Esophagus squamous epithelium (tissue), 5 donors: ENCODE measurements around the gene B3GAT2. TPM values are rescaled to one million over a fixed set of nuclear protein-coding genes. Genes with fewer than 3 reads are reported as not detected.

Experiments used
- DNase-seq: peaks from one replicate; lab custom pipeline; 2025; lab: John Stamatoyannopoulos, UW
- H3K27ac ChIP-seq, 4 donors: fragments of 200-600 bp; sonication (generic); one replicate each; pipeline ENCODE4 v1.5.1; 2016 to 2019; ENCODE audit warnings: mild to moderate bottlenecking in 1 of 4
- H3K27me3 ChIP-seq, 4 donors: fragments of 200-600 bp; sonication (generic); 1 replicate in 3 of 4; 2 replicates in 1 of 4; pipeline versions ENCODE4 v1.5.1 to v1.6.0; 2017 to 2021; ENCODE audit warnings: antibody characterized with exemption in 1 of 4
- H3K36me3 ChIP-seq, 3 donors: fragments of 200-600 bp; sonication (generic); one replicate each; pipeline ENCODE4 v1.5.1; 2016 to 2019
- H3K4me1 ChIP-seq, 3 donors: fragments of 200-600 bp; sonication (generic); one replicate each; pipeline ENCODE4 v1.5.1; 2017 to 2019
- H3K4me3 ChIP-seq, 4 donors: fragments of 200-600 bp; sonication (generic); 1 replicate in 3 of 4; 2 replicates in 1 of 4; pipeline ENCODE4 v1.5.1; 2016 to 2019; ENCODE audit warnings: mild to moderate bottlenecking in 2 of 4, moderate library complexity in 1 of 4
- H3K9me3 ChIP-seq, 3 donors: fragments of 200-600 bp; sonication (generic); one replicate each; pipeline ENCODE4 v1.5.1; 2016 to 2019
- POLR2A ChIP-seq, 4 donors: fragments of 450-650 bp; IDR thresholded peaks; one replicate each; pipeline ENCODE4 v1.6.1; 2017; ENCODE audit warnings: antibody characterized with exemption in 4 of 4, mild to moderate bottlenecking in 4 of 4, moderate library complexity in 3 of 4
- WGBS, 2 donors: methylation state at CpG; one replicate each; pipeline ENCODE4 v1.1.5; 2018; 5-methylcytosine and 5-hydroxymethylcytosine counted together
- intact Hi-C: fragments of 100-400 bp; cut with DNase I; formaldehyde crosslinking; loops from one replicate; pipeline ENCODE4 v1.15.0; 2022
- total RNA-seq, 4 donors: library from RNA; depleted of rRNA; stranded (reverse); fragments of >200 nt; gene quantifications; one replicate each; pipeline ENCODE4 v1.1.0, GENCODE V29; 2016
- TF ChIP-seq, protein P1 (sequence below), 6 experiments: fragments of 450-650 bp in 4 of 6; fragments of 200-600 bp in 2 of 6; sonication (generic) in 2 of 6; IDR thresholded peaks; one replicate each; pipeline ENCODE4 v1.5.1; 2016 to 2019; ENCODE audit warnings: antibody characterized with exemption in 6 of 6, mild to moderate bottlenecking in 4 of 6, moderate library complexity in 4 of 6
- donor health status: DM: yes; HTN: yes; CAD: no.

Gene B3GAT2
- total RNA-seq, 4 donors from 2014 or later: under 0.01 to 0.21 TPM; not detected in 2

- Histone ChIP-seq H3K36me3 (peaks cover 0 to 10% (median 0%) of the 10 kb centered on the region in 3 donors), H3K27me3 (no peaks in the 10 kb centered on the region), H3K9me3 (no peaks in the 10 kb centered on the region), H3K4me1 (no peaks in the 10 kb centered on the region), H3K4me3 (no peak overlapping the region), H3K27ac (no peak overlapping the region)
- intact Hi-C loops: no loop called here
- no peak for DNase-seq
- TF ChIP-seq, protein P1, sequence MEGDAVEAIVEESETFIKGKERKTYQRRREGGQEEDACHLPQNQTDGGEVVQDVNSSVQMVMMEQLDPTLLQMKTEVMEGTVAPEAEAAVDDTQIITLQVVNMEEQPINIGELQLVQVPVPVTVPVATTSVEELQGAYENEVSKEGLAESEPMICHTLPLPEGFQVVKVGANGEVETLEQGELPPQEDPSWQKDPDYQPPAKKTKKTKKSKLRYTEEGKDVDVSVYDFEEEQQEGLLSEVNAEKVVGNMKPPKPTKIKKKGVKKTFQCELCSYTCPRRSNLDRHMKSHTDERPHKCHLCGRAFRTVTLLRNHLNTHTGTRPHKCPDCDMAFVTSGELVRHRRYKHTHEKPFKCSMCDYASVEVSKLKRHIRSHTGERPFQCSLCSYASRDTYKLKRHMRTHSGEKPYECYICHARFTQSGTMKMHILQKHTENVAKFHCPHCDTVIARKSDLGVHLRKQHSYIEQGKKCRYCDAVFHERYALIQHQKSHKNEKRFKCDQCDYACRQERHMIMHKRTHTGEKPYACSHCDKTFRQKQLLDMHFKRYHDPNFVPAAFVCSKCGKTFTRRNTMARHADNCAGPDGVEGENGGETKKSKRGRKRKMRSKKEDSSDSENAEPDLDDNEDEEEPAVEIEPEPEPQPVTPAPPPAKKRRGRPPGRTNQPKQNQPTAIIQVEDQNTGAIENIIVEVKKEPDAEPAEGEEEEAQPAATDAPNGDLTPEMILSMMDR (IDR thresholded peaks at IDR 0.05): no peak
- TF ChIP-seq POLR2A (IDR thresholded peaks at IDR 0.05): no peak
- 92 to 100% methylated on average over 3 of the region's 3 CpGs for WGBS, 2 donors
Observed at GRCh38 chr6:70813885-70814284, 143.0 kb downstream of the B3GAT2 start.

DNA sequence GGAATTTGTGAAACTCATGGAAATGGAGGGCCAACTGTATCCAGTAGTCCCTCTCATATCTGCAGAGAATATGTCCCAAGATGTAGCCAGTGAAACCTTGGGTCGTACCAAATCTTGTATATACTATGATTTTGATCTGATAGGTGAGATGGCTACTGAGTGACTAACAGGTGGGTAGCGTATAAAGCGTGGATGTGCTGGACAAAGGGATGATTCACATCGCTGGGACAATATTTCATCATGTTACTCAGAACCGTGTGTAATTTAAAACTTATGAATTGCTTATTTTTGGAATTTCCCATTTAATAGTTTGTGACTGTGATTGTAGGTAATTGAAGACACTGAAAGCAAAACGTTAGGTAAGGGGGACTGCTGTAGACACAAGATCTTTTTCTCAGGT lies 145.1 kb downstream of the B3GAT2 start:
- no peaks in the 10 kb centered on the region for H3K9me3 ChIP-seq
- no peaks in the 10 kb centered on the region for H3K27me3 ChIP-seq
- DNase-seq: no peak
- intact Hi-C loops: no loop called here
- H3K4me3 ChIP-seq: no peak overlapping the region
- H3K4me1 ChIP-seq: no peaks in the 10 kb centered on the region
- 79 to 83% methylated on average over 6 of the region's 6 CpGs for WGBS, 2 donors
- H3K27ac ChIP-seq: no peak overlapping the region
- peaks cover 0 to 12% (median 0%) of the 10 kb centered on the region in 3 donors for H3K36me3 ChIP-seq
- no peak for TF ChIP-seq POLR2A (IDR thresholded peaks at IDR 0.05)
- TF ChIP-seq, protein P1 (IDR thresholded peaks at IDR 0.05): no peak
